ENCODE data around the gene ABCD1.

DNA sequence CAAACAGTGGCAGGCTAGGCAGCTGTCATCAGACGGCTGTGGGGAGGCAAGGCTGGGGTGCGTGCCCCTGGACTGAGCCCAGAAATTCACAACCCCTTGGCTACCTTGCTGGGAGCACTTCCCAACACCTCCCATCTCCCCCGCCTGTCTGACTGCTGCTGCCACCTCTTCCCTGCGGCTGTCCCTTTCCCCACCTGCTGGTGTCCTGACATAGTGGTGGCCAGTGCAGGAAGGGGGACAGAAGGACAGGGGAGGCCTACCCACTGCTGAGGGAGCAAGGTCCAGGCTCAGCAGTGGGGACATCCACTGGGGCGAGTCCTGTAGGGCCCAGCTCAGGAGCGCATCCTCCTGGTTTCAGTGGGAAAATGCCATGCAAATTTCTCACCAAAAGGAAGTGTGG, 3.4 kb downstream of the ABCD1 start:
- TF ChIP-seq, protein P1, sequence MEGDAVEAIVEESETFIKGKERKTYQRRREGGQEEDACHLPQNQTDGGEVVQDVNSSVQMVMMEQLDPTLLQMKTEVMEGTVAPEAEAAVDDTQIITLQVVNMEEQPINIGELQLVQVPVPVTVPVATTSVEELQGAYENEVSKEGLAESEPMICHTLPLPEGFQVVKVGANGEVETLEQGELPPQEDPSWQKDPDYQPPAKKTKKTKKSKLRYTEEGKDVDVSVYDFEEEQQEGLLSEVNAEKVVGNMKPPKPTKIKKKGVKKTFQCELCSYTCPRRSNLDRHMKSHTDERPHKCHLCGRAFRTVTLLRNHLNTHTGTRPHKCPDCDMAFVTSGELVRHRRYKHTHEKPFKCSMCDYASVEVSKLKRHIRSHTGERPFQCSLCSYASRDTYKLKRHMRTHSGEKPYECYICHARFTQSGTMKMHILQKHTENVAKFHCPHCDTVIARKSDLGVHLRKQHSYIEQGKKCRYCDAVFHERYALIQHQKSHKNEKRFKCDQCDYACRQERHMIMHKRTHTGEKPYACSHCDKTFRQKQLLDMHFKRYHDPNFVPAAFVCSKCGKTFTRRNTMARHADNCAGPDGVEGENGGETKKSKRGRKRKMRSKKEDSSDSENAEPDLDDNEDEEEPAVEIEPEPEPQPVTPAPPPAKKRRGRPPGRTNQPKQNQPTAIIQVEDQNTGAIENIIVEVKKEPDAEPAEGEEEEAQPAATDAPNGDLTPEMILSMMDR (IDR thresholded peaks at IDR 0.05), result no peak
- no peak for TF ChIP-seq POLR2A (IDR thresholded peaks at IDR 0.05)
- no peak for TF ChIP-seq EP300 (IDR thresholded peaks at IDR 0.05)

Data from gastroesophageal sphincter (tissue), 3 donors.